Trophoblast cell (in vitro differentiated cells and primary cell): ENCODE data around the gene SAMD5.

ENCODE experiments used
- DNase-seq, 2 donors: peaks; one replicate each; pipeline ENCODE4 v3.0.0-alpha.2; 2016
- H2AFZ ChIP-seq: 2 replicates; pipeline ENCODE4 v1.6.1; 2013; ENCODE audit warnings: low read length, moderate library complexity, mild to moderate bottlenecking; ENCODE audit not compliant: insufficient read depth, poor library complexity
- H2AK5ac ChIP-seq: 2 replicates; pipeline ENCODE4 v1.6.1; 2013; ENCODE audit warnings: mild to moderate bottlenecking, low read length
- H2BK120ac ChIP-seq: 2 replicates; pipeline ENCODE4 v1.6.1; 2013; ENCODE audit warnings: low read length, mild to moderate bottlenecking, moderate library complexity; ENCODE audit not compliant: insufficient read depth, poor library complexity
- H2BK12ac ChIP-seq: 2 replicates; pipeline ENCODE4 v1.6.1; 2013; ENCODE audit warnings: mild to moderate bottlenecking, low read length, moderate library complexity
- H2BK5ac ChIP-seq: 2 replicates; pipeline ENCODE4 v1.6.1; 2013; ENCODE audit warnings: low read length, low read depth, moderate library complexity, mild to moderate bottlenecking; ENCODE audit not compliant: poor library complexity
- H3K14ac ChIP-seq: 2 replicates; pipeline ENCODE4 v1.6.1; 2013; ENCODE audit warnings: mild to moderate bottlenecking, low read length
- H3K18ac ChIP-seq: 2 replicates; pipeline ENCODE4 v1.6.1; 2013; ENCODE audit warnings: mild to moderate bottlenecking, low read length
- H3K23ac ChIP-seq: 2 replicates; pipeline ENCODE4 v1.6.1; 2013; ENCODE audit warnings: low read length
- H3K27ac ChIP-seq: 2 replicates; pipeline ENCODE4 v1.5.1; 2013; ENCODE audit warnings: low read depth, mild to moderate bottlenecking, inconsistent platforms, low read length, moderate library complexity
- H3K27me3 ChIP-seq: 2 replicates; pipeline ENCODE4 v1.6.1; 2013; ENCODE audit warnings: inconsistent platforms, mild to moderate bottlenecking, low read length, moderate library complexity; ENCODE audit not compliant: insufficient read depth
- H3K36me3 ChIP-seq, 2 experiments: 1 replicate in 1 of 2; 2 replicates in 1 of 2; pipeline ENCODE4 v1.6.1; 2013; ENCODE audit warnings: low read length in 2 of 2, mild to moderate bottlenecking in 2 of 2, moderate library complexity in 1 of 2; ENCODE audit not compliant: insufficient read depth in 2 of 2, control insufficient read depth in 1 of 2
- H3K4ac ChIP-seq: 2 replicates; pipeline ENCODE4 v1.6.1; 2013; ENCODE audit warnings: low read depth, mild to moderate bottlenecking, low read length, moderate library complexity
- H3K4me1 ChIP-seq, 2 experiments: 1 replicate in 1 of 2; 2 replicates in 1 of 2; pipeline ENCODE4 v1.6.1; 2013; ENCODE audit warnings: low read length in 2 of 2, mild to moderate bottlenecking in 2 of 2, moderate library complexity in 1 of 2; ENCODE audit not compliant: insufficient read depth in 2 of 2, control insufficient read depth in 1 of 2
- H3K4me2 ChIP-seq: 2 replicates; pipeline ENCODE4 v1.6.1; 2013; ENCODE audit warnings: inconsistent platforms, mild to moderate bottlenecking, low read length, moderate library complexity
- H3K4me3 ChIP-seq: 2 replicates; pipeline ENCODE4 v1.5.1; 2013; ENCODE audit warnings: mild to moderate bottlenecking, low read depth, low read length, inconsistent platforms
- H3K79me1 ChIP-seq: one replicate; pipeline ENCODE4 v1.6.1; 2013; ENCODE audit warnings: low read length
- H3K79me2 ChIP-seq: 2 replicates; pipeline ENCODE4 v1.6.1; 2013; ENCODE audit warnings: low read length, mild to moderate bottlenecking; ENCODE audit not compliant: control insufficient read depth, insufficient read depth, poor library complexity
- H3K9ac ChIP-seq: 2 replicates; pipeline ENCODE4 v1.6.1; 2013; ENCODE audit warnings: mild to moderate bottlenecking, low read length
- H3K9me3 ChIP-seq: 2 replicates; pipeline ENCODE4 v1.6.1; 2013; ENCODE audit warnings: low read depth, mild to moderate bottlenecking, control low read depth, inconsistent platforms, low read length; ENCODE audit not compliant: insufficient read depth
- H4K12ac ChIP-seq: 2 replicates; pipeline ENCODE4 v1.6.1; 2013; ENCODE audit warnings: low read depth, mild to moderate bottlenecking, low read length, moderate library complexity
- H4K8ac ChIP-seq: 2 replicates; pipeline ENCODE4 v1.6.1; 2013; ENCODE audit warnings: low read depth, mild to moderate bottlenecking, low read length, moderate library complexity
- H4K91ac ChIP-seq: one replicate; pipeline ENCODE4 v1.6.1; 2013; ENCODE audit warnings: low read depth, mild to moderate bottlenecking, low read length, moderate library complexity
- WGBS: extraction: QIAGEN DNeasy Blood & Tissue Kit; methylation state at CpG from one replicate; pipeline ENCODE4 v1.1.7; 2013; ENCODE audit warnings: missing lambda C conversion rate; ENCODE audit not compliant: insufficient read length, insufficient coverage; ENCODE audit errors: extremely low coverage; 5-methylcytosine and 5-hydroxymethylcytosine counted together

SAMD5 gene

DNA sequence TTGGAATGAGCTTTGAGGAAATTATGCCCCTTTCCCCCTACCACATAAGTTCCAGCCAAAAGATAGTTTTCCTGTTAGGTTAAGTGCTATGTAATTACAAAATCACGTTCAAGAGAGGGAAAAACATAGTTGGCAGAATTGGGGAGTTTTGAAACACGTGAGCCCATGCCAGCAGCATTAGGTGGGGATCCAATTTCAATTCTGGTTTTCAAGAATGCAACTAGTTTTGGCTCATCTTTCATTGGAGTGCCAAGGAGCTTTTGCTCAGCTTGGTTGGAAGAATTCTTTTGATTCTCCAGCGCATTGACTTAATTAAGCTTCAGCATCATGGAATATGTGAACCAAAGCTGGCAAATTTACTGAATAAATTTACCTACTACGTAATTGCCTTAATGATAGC lies 95.9 kb downstream of the SAMD5 start:
- H3K4ac ChIP-seq: no peak overlapping the region
- no peaks in the 10 kb centered on the region for H3K36me3 ChIP-seq
- WGBS: no CpG with 5 or more reads among the region's 4 CpGs
- no peak overlapping the region for H2AK5ac ChIP-seq
- H3K9ac ChIP-seq: no peak overlapping the region
- no peak overlapping the region for H2BK120ac ChIP-seq
- H3K14ac ChIP-seq: no peak overlapping the region
- no peaks in the 10 kb centered on the region for H3K79me1 ChIP-seq
- H3K79me2 ChIP-seq: no peaks in the 10 kb centered on the region
- H2AFZ ChIP-seq: no peak overlapping the region
- no peaks in the 10 kb centered on the region for H3K27me3 ChIP-seq
- H2BK5ac ChIP-seq: no peak overlapping the region
- DNase-seq: no peak
- H4K8ac ChIP-seq: no peak overlapping the region
- H3K18ac ChIP-seq: no peak overlapping the region
- no peak overlapping the region for H3K4me3 ChIP-seq
- no peak overlapping the region for H3K4me2 ChIP-seq
- H3K23ac ChIP-seq: no peak overlapping the region
- no peak overlapping the region for H4K12ac ChIP-seq
- H2BK12ac ChIP-seq: no peak overlapping the region
- no peaks in the 10 kb centered on the region for H3K9me3 ChIP-seq
- H3K27ac ChIP-seq: no peak overlapping the region
- no peak overlapping the region for H4K91ac ChIP-seq
- H3K4me1 ChIP-seq: no peaks in the 10 kb centered on the region

DNA sequence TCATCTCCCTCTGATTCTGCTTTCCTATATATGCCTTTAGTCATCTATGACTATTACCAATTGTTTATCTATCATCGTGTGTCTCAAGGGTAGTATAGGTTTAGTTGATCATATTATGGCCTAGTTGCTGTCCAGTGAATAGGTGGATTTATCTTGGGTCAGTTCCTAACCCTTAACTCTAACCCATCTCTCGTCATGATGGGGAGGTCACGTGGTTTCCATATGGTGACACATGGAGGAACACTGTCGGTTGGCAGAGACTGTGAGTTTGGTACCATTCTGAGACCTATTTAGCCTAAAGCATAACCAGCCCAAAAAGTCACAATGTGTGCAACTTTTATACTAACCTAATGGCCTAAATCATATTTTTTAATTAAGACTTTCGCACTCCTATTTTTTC lies 103.5 kb downstream of the SAMD5 start:
- Histone ChIP-seq H2BK5ac (no peak overlapping the region), H4K8ac (no peak overlapping the region), H3K4me1 (no peaks in the 10 kb centered on the region), H2BK12ac (no peak overlapping the region), H3K9me3 (no peaks in the 10 kb centered on the region), H3K4ac (no peak overlapping the region), H2AK5ac (no peak overlapping the region), H3K4me3 (no peak overlapping the region), H3K27me3 (no peaks in the 10 kb centered on the region), H3K23ac (no peak overlapping the region), H4K12ac (no peak overlapping the region), H4K91ac (no peak overlapping the region), H3K4me2 (no peak overlapping the region), H3K18ac (no peak overlapping the region), H2AFZ (no peak overlapping the region), H3K14ac (no peak overlapping the region), H3K79me2 (no peaks in the 10 kb centered on the region), H3K36me3 (no peaks in the 10 kb centered on the region), H2BK120ac (no peak overlapping the region), H3K9ac (no peak overlapping the region), H3K79me1 (no peaks in the 10 kb centered on the region), H3K27ac (no peak overlapping the region)
- no peak for DNase-seq
- WGBS: no CpG with 5 or more reads among the region's 5 CpGs

DNA sequence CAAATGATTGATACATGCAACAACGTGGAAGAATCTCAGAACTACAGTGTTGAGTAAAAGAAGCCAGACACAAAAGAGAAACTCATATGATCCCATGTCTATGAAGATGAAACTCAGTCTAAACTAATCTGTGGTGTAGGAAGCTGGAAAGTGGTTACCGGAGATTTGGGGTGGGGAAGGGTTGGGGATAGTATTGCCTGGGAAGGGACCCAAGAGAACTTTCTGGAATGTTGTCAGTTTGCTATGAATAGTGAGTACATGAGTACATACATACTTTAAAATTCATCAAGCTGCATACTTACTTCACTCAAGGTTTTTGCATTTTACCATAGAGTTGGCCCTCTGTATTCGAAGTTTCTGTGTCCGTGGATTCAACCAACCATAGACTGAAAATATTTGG lies 106.0 kb downstream of the SAMD5 start:
- H2AFZ ChIP-seq: no peak overlapping the region
- no peak overlapping the region for H3K9ac ChIP-seq
- no peak overlapping the region for H2BK12ac ChIP-seq
- H3K4me1 ChIP-seq: no peaks in the 10 kb centered on the region
- H3K4me3 ChIP-seq: no peak overlapping the region
- no peak overlapping the region for H3K18ac ChIP-seq
- H3K36me3 ChIP-seq: no peaks in the 10 kb centered on the region
- no peak overlapping the region for H2AK5ac ChIP-seq
- H3K4me2 ChIP-seq: no peak overlapping the region
- H3K79me1 ChIP-seq: no peaks in the 10 kb centered on the region
- H3K79me2 ChIP-seq: no peaks in the 10 kb centered on the region
- H3K14ac ChIP-seq: no peak overlapping the region
- DNase-seq: no peak
- no peaks in the 10 kb centered on the region for H3K27me3 ChIP-seq
- H3K4ac ChIP-seq: no peak overlapping the region
- no peak overlapping the region for H4K8ac ChIP-seq
- no CpG with 5 or more reads among the region's 4 CpGs for WGBS
- no peak overlapping the region for H2BK5ac ChIP-seq
- no peak overlapping the region for H4K91ac ChIP-seq
- no peak overlapping the region for H4K12ac ChIP-seq
- H3K23ac ChIP-seq: no peak overlapping the region
- no peak overlapping the region for H3K27ac ChIP-seq
- H2BK120ac ChIP-seq: no peak overlapping the region
- no peaks in the 10 kb centered on the region for H3K9me3 ChIP-seq

DNA sequence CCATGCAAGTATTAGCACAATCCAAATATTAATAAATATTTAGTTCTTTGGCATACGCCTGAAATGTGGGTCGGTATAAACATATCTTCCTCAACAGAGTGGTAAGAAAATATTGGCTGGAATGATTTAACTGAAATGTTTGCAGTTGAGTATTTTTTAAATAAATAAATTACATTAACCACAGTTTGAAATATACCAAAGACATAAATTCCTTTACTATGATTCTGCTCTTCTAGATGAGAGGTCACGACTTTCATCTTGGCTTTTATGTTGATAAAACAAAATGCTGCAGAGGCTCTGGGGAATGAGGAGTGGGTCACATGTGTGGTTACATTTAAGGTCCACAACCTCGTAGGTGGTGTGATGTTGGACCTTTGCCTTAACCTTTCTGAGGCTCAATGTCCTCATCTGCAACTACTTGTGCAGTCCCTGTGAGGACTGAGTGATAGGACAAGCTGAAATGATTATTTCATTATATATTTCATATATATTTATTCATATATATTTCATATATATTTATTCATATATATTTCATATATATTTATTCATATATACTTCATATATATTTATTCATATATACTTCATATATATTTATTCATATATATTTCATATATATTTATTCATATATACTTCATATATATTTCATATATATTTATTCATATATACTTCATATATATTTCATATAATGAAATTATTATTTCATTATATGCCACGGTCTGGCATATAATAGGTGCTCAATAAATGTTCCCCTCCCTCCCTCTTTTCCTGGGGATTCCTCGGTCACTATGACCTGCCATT lies 107.4 kb downstream of the SAMD5 start:
- Histone ChIP-seq H3K9ac (no peak overlapping the region), H4K12ac (no peak overlapping the region), H3K14ac (no peak overlapping the region), H2BK120ac (no peak overlapping the region), H3K4me1 (no peaks in the 10 kb centered on the region), H3K4ac (no peak overlapping the region), H2BK12ac (no peak overlapping the region), H3K9me3 (peaks cover 1% of the 10 kb centered on the region), H4K8ac (no peak overlapping the region), H3K79me2 (no peaks in the 10 kb centered on the region), H3K4me2 (no peak overlapping the region), H3K27ac (no peak overlapping the region), H3K27me3 (no peaks in the 10 kb centered on the region), H2AK5ac (no peak overlapping the region), H3K23ac (no peak overlapping the region), H2AFZ (no peak overlapping the region), H4K91ac (no peak overlapping the region), H3K18ac (no peak overlapping the region), H2BK5ac (no peak overlapping the region), H3K4me3 (no peak overlapping the region), H3K36me3 (no peaks in the 10 kb centered on the region), H3K79me1 (no peaks in the 10 kb centered on the region)
- WGBS: no CpG with 5 or more reads among the region's 6 CpGs
- DNase-seq: no peak
